ENCODE measurements around the gene NDUFAF7.
"Not testable (repeated sequence)": the region's sequence is repeated elsewhere in the genome, so short reads cannot be mapped to it uniquely, and the experiment has no call there.

Gene NDUFAF7

DNA sequence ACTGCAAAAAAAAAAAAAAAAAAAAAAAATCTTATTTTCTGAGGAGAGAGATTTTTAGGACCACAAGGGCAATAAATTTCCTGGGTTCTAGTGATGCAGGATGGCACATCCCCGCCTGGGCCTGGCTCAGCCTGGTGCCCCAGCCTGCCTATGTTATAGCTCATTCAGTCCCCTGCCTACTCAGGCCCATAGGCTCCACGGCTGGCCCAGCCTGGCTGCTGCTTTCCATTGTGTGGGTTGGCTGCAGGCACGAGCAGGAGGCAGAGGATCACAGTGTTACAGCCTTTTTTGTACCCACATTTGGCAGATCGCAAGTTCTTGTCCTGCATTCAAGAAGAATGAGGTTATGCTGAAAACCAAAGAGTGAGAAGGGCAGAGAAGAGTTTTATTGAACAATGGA is 40.2 kb upstream of the NDUFAF7 start:
- no peak for DNase-seq
- H3K4me1 Mint-ChIP-seq = no peaks in the 10 kb centered on the region
- TF ChIP-seq, protein P1, sequence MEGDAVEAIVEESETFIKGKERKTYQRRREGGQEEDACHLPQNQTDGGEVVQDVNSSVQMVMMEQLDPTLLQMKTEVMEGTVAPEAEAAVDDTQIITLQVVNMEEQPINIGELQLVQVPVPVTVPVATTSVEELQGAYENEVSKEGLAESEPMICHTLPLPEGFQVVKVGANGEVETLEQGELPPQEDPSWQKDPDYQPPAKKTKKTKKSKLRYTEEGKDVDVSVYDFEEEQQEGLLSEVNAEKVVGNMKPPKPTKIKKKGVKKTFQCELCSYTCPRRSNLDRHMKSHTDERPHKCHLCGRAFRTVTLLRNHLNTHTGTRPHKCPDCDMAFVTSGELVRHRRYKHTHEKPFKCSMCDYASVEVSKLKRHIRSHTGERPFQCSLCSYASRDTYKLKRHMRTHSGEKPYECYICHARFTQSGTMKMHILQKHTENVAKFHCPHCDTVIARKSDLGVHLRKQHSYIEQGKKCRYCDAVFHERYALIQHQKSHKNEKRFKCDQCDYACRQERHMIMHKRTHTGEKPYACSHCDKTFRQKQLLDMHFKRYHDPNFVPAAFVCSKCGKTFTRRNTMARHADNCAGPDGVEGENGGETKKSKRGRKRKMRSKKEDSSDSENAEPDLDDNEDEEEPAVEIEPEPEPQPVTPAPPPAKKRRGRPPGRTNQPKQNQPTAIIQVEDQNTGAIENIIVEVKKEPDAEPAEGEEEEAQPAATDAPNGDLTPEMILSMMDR (IDR thresholded peaks at IDR 0.05) = no peak

GRCh38 chr2:37191747-37192146 is 39.7 kb upstream of the NDUFAF7 start:
- peaks cover 3% of the 10 kb centered on the region for H3K9me3 Mint-ChIP-seq
- no peak overlapping the region for H3K27ac Mint-ChIP-seq
- H3K27me3 Mint-ChIP-seq (ENCODE audit: low read depth, poor library complexity) = peaks cover 6% of the 10 kb centered on the region
- no peaks in the 10 kb centered on the region for H3K4me1 Mint-ChIP-seq
- no peak for DNase-seq
- no peaks in the 10 kb centered on the region for H3K36me3 Mint-ChIP-seq (ENCODE audit: low read depth)
- H3K4me3 Mint-ChIP-seq = no peak overlapping the region
- TF ChIP-seq, protein P1 (IDR thresholded peaks at IDR 0.05) = no peak

More for the DNA sequence above, 40.2 kb upstream of the NDUFAF7 start:
- no peak overlapping the region for H3K4me3 Mint-ChIP-seq
- H3K27ac Mint-ChIP-seq = no peak overlapping the region
- H3K36me3 Mint-ChIP-seq (ENCODE audit: low read depth) = no peaks in the 10 kb centered on the region
- H3K9me3 Mint-ChIP-seq = peaks cover 2% of the 10 kb centered on the region
- H3K27me3 Mint-ChIP-seq (ENCODE audit: low read depth, poor library complexity) = peaks cover 6% of the 10 kb centered on the region

GRCh38 chr2:37192551-37192950 is 38.9 kb upstream of the NDUFAF7 start:
- Mint-ChIP-seq H3K4me1 (no peaks in the 10 kb centered on the region), H3K9me3 (peaks cover 3% of the 10 kb centered on the region), H3K27ac (no peak overlapping the region), H3K27me3 (ENCODE audit: low read depth, poor library complexity) (peaks cover 6% of the 10 kb centered on the region), H3K36me3 (ENCODE audit: low read depth) (no peaks in the 10 kb centered on the region), H3K4me3 (no peak overlapping the region)
- no peak for DNase-seq
- TF ChIP-seq, protein P1 (IDR thresholded peaks at IDR 0.05) = no peak

- H3K27me3 Mint-ChIP-seq (ENCODE audit: low read depth, poor library complexity); H3K27ac Mint-ChIP-seq; H3K36me3 Mint-ChIP-seq (ENCODE audit: low read depth); H3K4me1 Mint-ChIP-seq; DNase-seq; H3K9me3 Mint-ChIP-seq: not testable (repeated sequence)
- H3K4me3 Mint-ChIP-seq = peak overlapping the region; percentile 79
Measured at GRCh38 chr2:37195862-37196319, 35.6 kb upstream of the NDUFAF7 start.

DNA sequence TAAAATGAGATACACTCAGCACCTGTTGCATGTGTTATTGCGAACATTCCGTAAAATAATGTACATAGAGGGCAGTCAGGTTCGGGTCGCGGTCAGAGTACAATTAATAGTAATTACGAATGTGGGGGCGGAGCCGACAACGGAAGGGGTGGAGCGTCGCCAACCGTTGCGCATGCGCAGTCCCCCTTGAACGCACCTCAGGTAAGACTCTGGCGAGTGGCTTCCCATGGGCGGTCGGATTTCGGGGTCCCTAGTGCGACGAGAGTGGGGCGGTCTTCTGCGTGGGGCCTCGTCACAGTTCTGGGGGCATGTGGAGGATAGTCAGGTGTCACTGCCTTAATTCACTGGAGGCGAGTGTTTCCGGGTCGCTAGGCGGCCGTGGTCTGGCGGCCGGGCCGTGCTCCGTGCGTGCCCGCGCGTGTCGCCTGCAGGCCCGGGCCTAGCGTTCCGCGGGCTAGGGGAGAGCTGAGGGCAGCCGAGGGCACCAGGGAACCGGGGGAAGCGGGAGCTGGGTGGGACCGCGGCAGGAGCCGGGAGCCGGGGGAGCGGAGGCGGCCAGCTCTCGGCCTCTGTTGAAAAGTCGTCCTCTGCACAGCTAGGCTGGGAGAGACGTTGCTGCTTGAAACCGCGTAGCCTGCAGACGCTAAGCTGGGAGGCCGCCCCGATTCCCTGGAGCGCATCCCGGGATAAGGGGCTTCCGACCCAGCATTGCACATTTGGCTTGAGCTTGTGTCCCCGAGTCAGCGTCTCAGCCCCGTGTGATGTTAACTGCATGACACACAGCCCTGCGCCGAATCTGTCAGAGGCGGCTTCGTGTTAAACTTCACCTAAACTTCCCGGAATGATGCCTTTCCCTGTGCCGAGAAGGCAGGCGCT is 34.9 kb upstream of the NDUFAF7 start, which contains the start of gene CEBPZOS:
Gene CEBPZOS, plus strand, starts transcription at position 177 of the 876 bp plus-strand sequence. CDS start 3,209 bp downstream, outside the sequence.
- Mint-ChIP-seq H3K9me3 (peaks cover 3% of the 10 kb centered on the region), H3K36me3 (ENCODE audit: low read depth) (peaks cover 11% of the 10 kb centered on the region), H3K4me1 (no peaks in the 10 kb centered on the region), H3K27ac (peak within 1 kb of the TSS; percentile 39), H3K4me3 (peak within 1 kb of the TSS; percentile 79), H3K27me3 (ENCODE audit: low read depth, poor library complexity) (no peaks in the 10 kb centered on the region)
- TF ChIP-seq, protein P1 (IDR thresholded peaks at IDR 0.05) = no peak
- DNase-seq = no peak

DNA sequence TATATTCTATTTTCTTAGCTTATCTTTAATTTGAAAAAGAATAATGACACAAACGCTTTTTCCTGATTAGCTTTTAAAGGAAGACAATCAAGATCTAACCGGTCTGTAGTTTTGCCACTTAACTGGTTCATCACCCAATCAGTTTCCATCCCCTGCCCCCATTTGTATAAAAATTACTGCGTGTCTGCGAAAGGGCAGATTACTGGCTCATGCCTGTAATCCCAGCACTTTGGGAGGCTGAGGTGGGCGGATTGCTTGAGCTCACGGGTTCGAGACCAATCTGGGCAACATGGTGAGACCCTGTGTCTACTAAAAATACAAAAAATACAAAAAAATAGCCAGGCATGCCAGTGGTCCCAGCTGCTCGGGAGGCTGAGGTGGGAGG is 32.8 kb upstream of the NDUFAF7 start:
- peaks cover 30% of the 10 kb centered on the region for H3K36me3 Mint-ChIP-seq (ENCODE audit: low read depth)
- no peak overlapping the region for H3K27ac Mint-ChIP-seq
- peaks cover 7% of the 10 kb centered on the region for H3K9me3 Mint-ChIP-seq
- TF ChIP-seq, protein P1 (IDR thresholded peaks at IDR 0.05) = no peak
- no peak for DNase-seq
- H3K27me3 Mint-ChIP-seq (ENCODE audit: low read depth, poor library complexity) = no peaks in the 10 kb centered on the region
- no peak overlapping the region for H3K4me3 Mint-ChIP-seq
- no peaks in the 10 kb centered on the region for H3K4me1 Mint-ChIP-seq

Data from nephron progenitor cell (in vitro differentiated cells).